Activated CD4-positive, alpha-beta T cell treated with anti-CD3 and anti-CD28 coated beads for 36 hours (primary cell): Measurements from ENCODE around the gene FRMPD2. TPM values are rescaled to one million over a fixed set of nuclear protein-coding genes. Genes with fewer than 3 reads are reported as not detected.
"Not testable (repeated sequence)": the region's sequence is repeated elsewhere in the genome, so short reads cannot be mapped to it uniquely, and the experiment has no call there.

Source experiments
- ATAC-seq: fragments of 200-7000 bp; cut with Tn5 transposase; one replicate; pipeline ENCODE4 v1.10.0; 2021; ENCODE audit warnings: mild to moderate bottlenecking, moderate library complexity
- CTCF ChIA-PET: fragments of 350-600 bp; sonication (Branson Sonifier 250); formaldehyde crosslinking; loops from one replicate; lab custom pipeline; 2021; ENCODE audit warnings: antibody characterized with exemption; lab: Charles Lee
- POLR2A ChIA-PET: fragments of 350-600 bp; sonication (Branson Sonifier 250); formaldehyde crosslinking; loops from one replicate; lab custom pipeline; 2021; ENCODE audit warnings: antibody characterized with exemption, inconsistent platforms; lab: Charles Lee
- DNase-seq: peaks from one replicate; pipeline ENCODE4 v3.0.0-alpha.2; 2020
- H3K27ac Mint-ChIP-seq: one replicate; pipeline ENCODE4 v1.8.0; 2021; ENCODE audit warnings: mixed read lengths
- H3K27me3 Mint-ChIP-seq: one replicate; pipeline ENCODE4 v1.8.0; 2021; ENCODE audit warnings: mixed read lengths
- H3K36me3 Mint-ChIP-seq: one replicate; pipeline ENCODE4 v1.8.0; 2021; ENCODE audit warnings: low read depth, mixed read lengths
- H3K4me1 Mint-ChIP-seq: one replicate; pipeline ENCODE4 v1.8.0; 2021; ENCODE audit warnings: mixed read lengths
- H3K4me3 Mint-ChIP-seq: one replicate; pipeline ENCODE4 v1.8.0; 2021; ENCODE audit warnings: mild to moderate bottlenecking, moderate library complexity, mixed read lengths
- H3K9me3 Mint-ChIP-seq: one replicate; pipeline ENCODE4 v1.8.0; 2021; ENCODE audit warnings: low read depth, mixed read lengths
- intact Hi-C, 2 experiments: fragments of 100-400 bp; cut with DNase I in 1 of 2; cut with micrococcal nuclease in 1 of 2; formaldehyde crosslinking; loops; one replicate each; pipeline versions ENCODE4 v1.14.2 to v1.15.1; 2022 to 2024; cut with DNase I, micrococcal nuclease
- total RNA-seq, 2 experiments: library from RNA; stranded (reverse); gene quantifications; one replicate each; pipeline ENCODE4 v1.2.3, GENCODE V29; 2021

Gene FRMPD2
- total RNA-seq, 2 experiments from 2014 or later, result not detected

DNA sequence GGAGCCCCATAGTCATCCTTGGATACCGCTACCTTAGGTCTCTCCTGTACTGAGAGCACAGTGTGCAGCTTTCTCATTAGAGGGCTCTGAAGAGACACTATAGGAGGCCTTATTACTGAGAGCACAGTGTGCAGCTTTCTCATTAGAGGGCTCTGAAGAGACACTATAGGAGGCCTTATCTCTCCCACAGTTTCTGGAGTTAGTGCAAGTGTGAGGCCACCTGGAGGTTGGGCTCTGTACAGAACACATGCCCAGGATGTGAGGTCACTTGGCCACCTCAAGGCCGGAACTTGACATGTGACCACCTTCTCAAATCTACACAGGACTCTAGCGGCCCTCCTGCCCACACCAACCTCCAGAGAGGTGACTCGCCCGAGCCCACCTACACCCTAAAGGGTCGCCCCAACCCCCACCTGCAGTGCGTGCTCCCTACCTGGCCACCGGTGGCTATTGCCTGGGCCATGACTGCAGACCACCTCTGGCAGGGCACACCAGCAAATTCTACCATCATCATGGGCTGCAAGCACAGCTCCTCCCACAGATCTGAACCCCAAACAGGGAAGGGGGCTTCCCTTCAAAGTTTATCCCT lies 24.6 kb downstream of the FRMPD2 start:
- ChIA-PET POLR2A (interaction anchor here (0.7 kb wide), 1 partner anchor 339 kb away, joined by 3 read pairs; no protein-coding TSS in a partner anchor), CTCF (no interaction called here)
- H3K4me1 Mint-ChIP-seq, result no peaks in the 10 kb centered on the region

DNA sequence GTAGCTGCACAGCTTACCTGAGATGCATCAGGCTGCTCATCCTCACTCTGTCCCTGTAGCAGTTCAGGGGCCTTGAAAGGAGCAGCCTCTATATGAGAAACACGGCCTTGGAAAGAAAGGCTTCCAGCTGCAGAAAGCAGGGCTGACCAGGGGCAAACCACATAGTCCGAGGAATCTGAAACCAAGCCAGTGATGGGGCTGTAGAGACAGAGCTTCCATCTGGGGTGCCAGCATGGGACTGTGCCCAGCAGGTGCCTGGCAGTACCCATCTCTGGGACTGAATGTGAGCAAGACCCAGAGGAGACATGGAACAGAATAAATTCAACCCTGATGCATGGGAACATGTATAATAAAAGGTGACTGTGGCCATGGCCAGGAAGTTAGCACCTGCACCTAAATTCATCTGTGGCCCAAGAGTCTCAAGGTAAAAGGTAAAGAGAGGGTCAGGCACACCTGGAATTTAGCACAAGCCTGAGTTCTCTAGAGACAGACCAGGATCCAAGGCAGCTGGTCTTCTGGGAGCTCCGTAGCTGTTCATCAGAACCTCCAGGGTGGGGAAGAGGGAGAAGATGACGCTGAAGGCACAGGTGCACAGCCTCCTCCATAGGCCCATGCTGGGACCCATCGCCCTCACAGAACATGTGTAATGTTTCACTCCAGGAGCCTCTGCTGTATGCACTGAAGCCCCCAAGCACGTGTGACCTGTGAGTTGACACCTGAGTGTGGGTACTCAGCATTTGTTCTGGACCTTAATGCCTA lies 25.3 kb downstream of the FRMPD2 start:
- Mint-ChIP-seq H3K27ac (no peak overlapping the region), H3K4me1 (no peaks in the 10 kb centered on the region), H3K27me3 (no peaks in the 10 kb centered on the region), H3K36me3 (no peaks in the 10 kb centered on the region), H3K4me3 (no peak overlapping the region), H3K9me3 (no peaks in the 10 kb centered on the region)
- DNase-seq (no peak), ATAC-seq (no peak)
- CTCF ChIA-PET, result interaction anchor here (0.6 to 1.1 kb wide), 2 partner anchors 10 to 822 kb away, joined by 3 read pairs; no protein-coding TSS in a partner anchor
- intact Hi-C loops, result no loop called here
- POLR2A ChIA-PET, result interaction anchor here (0.7 kb wide), 1 partner anchor 340 kb away, joined by 3 read pairs; no protein-coding TSS in a partner anchor

More for the DNA sequence above, 24.6 kb downstream of the FRMPD2 start:
- no peak overlapping the region for H3K4me3 Mint-ChIP-seq
- intact Hi-C loops, result no loop called here
- ATAC-seq (no peak), DNase-seq (no peak)
- H3K9me3 Mint-ChIP-seq, result no peaks in the 10 kb centered on the region
- H3K27ac Mint-ChIP-seq, result no peak overlapping the region
- H3K27me3 Mint-ChIP-seq, result no peaks in the 10 kb centered on the region
- H3K36me3 Mint-ChIP-seq, result no peaks in the 10 kb centered on the region

DNA sequence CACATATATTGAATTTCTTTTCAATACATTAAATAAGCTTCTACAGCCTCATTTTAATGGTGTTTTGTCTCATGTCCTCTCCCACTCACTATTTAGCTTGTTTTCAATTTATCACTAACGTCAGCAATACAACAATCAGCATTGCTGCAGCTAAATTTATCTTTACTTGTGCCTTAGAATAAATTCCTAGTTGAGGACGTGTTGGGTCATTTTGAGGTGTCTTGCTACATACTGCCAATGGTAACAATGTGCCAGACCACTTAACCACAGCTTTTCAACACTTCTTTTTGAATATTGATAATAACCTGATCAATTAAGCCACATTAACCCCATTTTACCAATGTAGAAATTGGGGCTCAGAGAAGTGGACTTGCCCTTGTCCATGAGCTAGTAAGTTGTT lies 26.0 kb downstream of the FRMPD2 start:
- no peaks in the 10 kb centered on the region for H3K36me3 Mint-ChIP-seq
- DNase-seq, result no peak
- no peaks in the 10 kb centered on the region for H3K9me3 Mint-ChIP-seq

DNA sequence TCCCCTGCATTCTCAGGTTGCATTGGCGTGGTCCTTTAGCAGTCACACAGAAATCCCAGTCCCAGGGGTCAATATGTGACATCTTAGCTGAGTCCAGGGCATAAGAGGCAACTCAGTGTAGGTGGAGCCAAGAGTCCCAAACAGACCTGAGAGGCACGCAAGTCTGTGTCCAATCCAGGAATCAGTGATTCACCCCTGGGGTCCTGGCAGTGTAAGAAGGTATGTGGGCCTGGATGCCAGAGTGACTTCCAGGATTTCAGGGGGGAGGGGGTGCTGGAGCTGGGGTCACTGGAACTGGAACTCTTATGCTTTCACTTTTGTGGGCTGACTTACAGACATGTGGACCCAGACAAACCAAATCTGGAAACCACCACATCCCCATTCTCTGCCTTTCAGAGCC lies 26.8 kb downstream of the FRMPD2 start:
- Mint-ChIP-seq H3K4me1 (no peaks in the 10 kb centered on the region), H3K27ac (no peak overlapping the region), H3K27me3 (no peaks in the 10 kb centered on the region), H3K9me3 (no peaks in the 10 kb centered on the region), H3K36me3 (no peaks in the 10 kb centered on the region), H3K4me3 (no peak overlapping the region)
- CTCF ChIA-PET, result no interaction called here
- DNase-seq (no peak), ATAC-seq (no peak)
- intact Hi-C loops, result no loop called here
- POLR2A ChIA-PET, result no interaction called here

More for the DNA sequence above, 26.0 kb downstream of the FRMPD2 start:
- H3K4me3 Mint-ChIP-seq, result no peak overlapping the region
- no peak for ATAC-seq
- H3K4me1 Mint-ChIP-seq, result no peaks in the 10 kb centered on the region
- no peak overlapping the region for H3K27ac Mint-ChIP-seq
- intact Hi-C loops, result no loop called here
- CTCF ChIA-PET, result interaction anchor here (0.7 to 1.1 kb wide), 2 partner anchors 9 to 396 kb away, joined by 3 read pairs; no protein-coding TSS in a partner anchor
- POLR2A ChIA-PET, result no interaction called here
- no peaks in the 10 kb centered on the region for H3K27me3 Mint-ChIP-seq

DNA sequence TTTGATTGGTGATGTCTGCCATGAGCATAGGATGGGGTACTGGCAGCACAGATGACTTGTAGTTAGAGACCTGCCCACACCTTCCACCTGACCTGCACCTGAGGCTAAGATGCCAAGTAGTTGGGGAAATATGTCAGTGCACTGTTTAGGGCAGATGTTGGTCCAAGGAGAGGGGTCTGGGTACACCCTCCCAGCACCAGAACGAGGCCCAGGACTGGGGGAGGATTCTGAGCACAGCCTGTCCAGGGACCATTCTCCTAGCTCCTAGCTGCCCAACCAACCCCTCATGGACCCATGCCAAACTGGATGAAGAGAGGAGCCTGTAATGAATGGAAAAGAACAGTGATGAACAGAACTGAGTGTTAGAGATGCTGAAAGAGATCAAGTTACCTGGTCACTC lies 28.0 kb downstream of the FRMPD2 start:
- Mint-ChIP-seq H3K27me3 (no peaks in the 10 kb centered on the region), H3K36me3 (no peaks in the 10 kb centered on the region), H3K4me1 (no peaks in the 10 kb centered on the region), H3K4me3 (no peak overlapping the region), H3K9me3 (no peaks in the 10 kb centered on the region), H3K27ac (no peak overlapping the region)
- ATAC-seq, result no peak
- DNase-seq, result no peak
- CTCF ChIA-PET, result interaction anchor here (1.2 kb wide), 1 partner anchor 10 kb away, joined by 3 read pairs; no protein-coding TSS in a partner anchor
- POLR2A ChIA-PET, result no interaction called here
- intact Hi-C loops, result no loop called here

DNA sequence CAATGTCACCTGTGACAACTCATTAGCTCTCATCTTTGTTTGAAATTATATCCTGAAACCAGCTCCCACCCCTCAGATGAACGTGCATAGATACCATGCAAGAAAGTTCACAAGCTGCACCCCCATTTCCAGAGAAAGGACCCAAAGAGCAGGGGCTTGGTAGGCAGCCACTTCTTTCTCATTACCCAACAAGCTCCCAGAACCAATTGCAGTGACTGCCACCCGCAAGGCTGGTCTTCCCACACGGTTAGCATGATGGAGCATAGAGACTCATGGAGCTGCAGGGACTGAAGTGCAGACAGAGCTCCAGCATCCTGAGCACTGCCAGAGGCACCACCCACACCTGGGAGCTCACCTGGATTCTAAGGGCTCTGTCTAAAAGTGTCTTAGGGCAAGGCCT lies 28.5 kb downstream of the FRMPD2 start:
- ChIA-PET POLR2A (no interaction called here), CTCF (interaction anchor here (1.2 kb wide), 1 partner anchor 10 kb away, joined by 3 read pairs; no protein-coding TSS in a partner anchor)
- Mint-ChIP-seq H3K4me1 (no peaks in the 10 kb centered on the region), H3K9me3 (no peaks in the 10 kb centered on the region), H3K27ac (no peak overlapping the region), H3K36me3 (no peaks in the 10 kb centered on the region), H3K4me3 (no peak overlapping the region), H3K27me3 (no peaks in the 10 kb centered on the region)
- intact Hi-C loops, result no loop called here
- no peak for ATAC-seq
- DNase-seq, result no peak

DNA sequence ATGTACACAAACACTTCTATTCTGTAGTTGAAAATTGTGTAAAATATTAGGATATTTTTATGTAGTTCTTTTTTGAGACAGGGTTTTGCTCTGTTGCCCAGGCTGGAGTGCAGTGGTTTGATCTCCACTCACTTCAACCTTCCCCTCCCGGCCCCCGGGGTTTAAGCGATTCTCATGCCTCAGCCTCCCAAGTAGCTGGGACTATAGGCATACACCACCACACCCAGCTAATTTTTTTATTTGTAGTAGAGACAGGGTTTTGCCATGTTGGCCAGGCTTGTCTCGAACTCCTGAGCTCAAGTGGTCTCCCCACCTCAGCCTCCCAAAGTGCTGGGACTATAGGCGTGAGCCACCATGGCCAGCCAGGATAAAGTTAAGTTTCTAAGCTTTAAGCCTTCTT lies 30.6 kb downstream of the FRMPD2 start:
- H3K9me3 Mint-ChIP-seq, H3K27me3 Mint-ChIP-seq, CTCF ChIA-PET, H3K4me1 Mint-ChIP-seq, DNase-seq, H3K36me3 Mint-ChIP-seq, H3K4me3 Mint-ChIP-seq, intact Hi-C loops, POLR2A ChIA-PET, ATAC-seq, H3K27ac Mint-ChIP-seq: not testable (repeated sequence)

DNA sequence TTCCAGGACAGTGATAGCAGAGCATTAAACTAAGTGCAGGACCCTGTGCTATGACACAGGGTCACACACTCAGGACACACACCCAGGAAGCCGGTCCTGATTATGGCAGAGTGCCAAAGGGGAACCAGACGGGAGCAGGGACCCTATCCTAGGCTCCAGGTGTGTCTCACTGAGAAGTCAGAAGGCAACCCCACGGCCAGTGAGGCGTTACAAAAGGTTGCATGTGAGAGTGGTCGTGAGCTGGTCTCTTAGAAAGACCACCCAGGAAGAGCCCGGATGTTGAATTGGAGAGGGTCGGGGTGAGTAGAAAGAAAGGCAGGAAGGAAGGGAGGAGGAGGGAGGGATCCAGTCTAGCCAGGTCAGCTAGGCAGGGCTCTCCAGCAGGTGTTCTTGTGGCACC lies 31.0 kb downstream of the FRMPD2 start:
- no peaks in the 10 kb centered on the region for H3K4me1 Mint-ChIP-seq
- no peaks in the 10 kb centered on the region for H3K36me3 Mint-ChIP-seq
- H3K27ac Mint-ChIP-seq, result no peak overlapping the region
- no peaks in the 10 kb centered on the region for H3K9me3 Mint-ChIP-seq
- ATAC-seq (no peak), DNase-seq (no peak)
- ChIA-PET POLR2A (no interaction called here), CTCF (no interaction called here)
- H3K4me3 Mint-ChIP-seq, result no peak overlapping the region
- intact Hi-C loops, result no loop called here
- H3K27me3 Mint-ChIP-seq, result no peaks in the 10 kb centered on the region

DNA sequence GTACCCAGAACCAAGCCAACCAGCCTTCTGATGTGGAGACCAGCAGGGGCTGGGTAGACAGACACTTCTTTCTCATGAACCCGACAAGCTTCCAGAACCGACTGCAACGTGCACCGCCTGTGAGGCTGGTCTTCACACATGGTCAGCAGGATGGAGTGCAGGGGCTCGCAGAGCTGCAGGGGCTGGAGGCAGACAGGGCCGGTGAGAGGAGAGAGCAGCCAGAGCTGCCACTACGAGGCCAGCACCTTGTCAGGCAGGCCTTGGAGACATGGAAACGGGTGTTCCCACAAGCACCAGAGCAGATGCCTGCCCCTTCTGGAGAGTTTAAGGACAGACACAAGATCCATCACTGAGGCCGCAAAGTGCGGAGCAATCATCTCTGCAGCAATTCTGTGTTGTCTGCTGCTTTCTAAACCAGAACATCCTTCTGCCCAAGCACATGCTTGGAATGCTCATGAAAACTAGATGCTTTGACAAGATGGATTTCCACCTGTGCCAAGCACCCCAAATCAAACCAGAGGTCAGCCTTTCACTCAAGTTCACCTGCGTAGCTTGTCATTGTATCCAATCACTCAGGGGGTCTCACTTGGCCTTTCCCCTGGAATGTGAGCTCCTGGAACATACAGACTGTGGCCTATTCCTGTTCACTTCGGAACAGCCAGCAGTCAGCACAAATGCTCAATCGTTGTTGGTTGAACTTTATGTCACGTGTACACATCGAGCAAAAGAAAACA lies 32.2 kb downstream of the FRMPD2 start:
- CTCF ChIA-PET, result interaction anchor here (1.3 kb wide), 1 partner anchor 10 kb away, joined by 3 read pairs; no protein-coding TSS in a partner anchor
- no peaks in the 10 kb centered on the region for H3K4me1 Mint-ChIP-seq
- ATAC-seq, result no peak

DNA sequence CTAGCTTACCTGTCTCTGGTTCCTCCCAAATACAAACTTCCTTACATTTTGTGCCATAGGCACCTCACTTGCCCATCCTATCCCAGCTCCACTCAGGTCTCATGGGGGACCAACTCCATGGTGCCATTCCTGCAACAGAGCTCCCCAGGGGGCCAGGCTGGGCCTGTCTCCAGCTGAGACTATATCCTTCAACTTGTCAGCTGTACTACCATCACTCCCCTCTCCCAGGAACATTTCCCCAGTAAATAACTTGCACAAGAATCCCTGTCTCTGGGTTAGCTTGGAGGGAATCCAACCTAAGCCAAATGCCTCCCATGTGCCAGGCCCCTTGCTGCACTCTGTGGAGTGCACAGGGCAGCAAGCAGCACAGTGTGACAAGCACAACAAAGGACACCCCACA lies 33.2 kb downstream of the FRMPD2 start:
- H3K9me3 Mint-ChIP-seq, result no peaks in the 10 kb centered on the region
- ChIA-PET POLR2A (no interaction called here), CTCF (no interaction called here)
- no peaks in the 10 kb centered on the region for H3K4me1 Mint-ChIP-seq
- no peak overlapping the region for H3K4me3 Mint-ChIP-seq
- no peak for DNase-seq
- H3K27me3 Mint-ChIP-seq, result no peaks in the 10 kb centered on the region
- no peak overlapping the region for H3K27ac Mint-ChIP-seq
- no peak for ATAC-seq
- H3K36me3 Mint-ChIP-seq, result no peaks in the 10 kb centered on the region
- intact Hi-C loops, result no loop called here

More for the DNA sequence above, 32.2 kb downstream of the FRMPD2 start:
- H3K36me3 Mint-ChIP-seq, result no peaks in the 10 kb centered on the region
- no peak overlapping the region for H3K27ac Mint-ChIP-seq
- DNase-seq, result no peak
- POLR2A ChIA-PET, result no interaction called here
- no peaks in the 10 kb centered on the region for H3K9me3 Mint-ChIP-seq
- H3K4me3 Mint-ChIP-seq, result no peak overlapping the region
- H3K27me3 Mint-ChIP-seq, result no peaks in the 10 kb centered on the region
- intact Hi-C loops, result no loop called here

DNA sequence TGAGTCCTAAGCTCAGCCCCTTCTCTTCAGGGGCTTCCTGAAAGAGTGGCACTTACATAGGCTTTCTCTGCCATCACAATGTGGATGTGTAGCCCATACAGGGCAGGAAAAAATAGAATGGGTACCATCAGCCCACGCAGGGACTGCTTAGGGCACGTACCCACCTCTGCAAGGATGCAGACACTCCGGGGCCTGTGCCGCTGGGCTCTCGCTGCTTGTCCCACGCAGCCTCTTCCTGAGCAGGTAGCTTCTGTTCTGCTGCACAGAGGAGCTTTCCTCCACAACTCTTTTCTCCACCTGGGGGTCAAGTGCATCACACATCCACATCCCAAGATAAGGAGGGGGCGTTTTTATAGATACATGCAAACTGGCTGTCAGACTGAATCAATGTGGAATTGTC lies 34.3 kb downstream of the FRMPD2 start:
- intact Hi-C loops, result no loop called here
- ATAC-seq, result no peak
- Mint-ChIP-seq H3K4me3 (no peak overlapping the region), H3K36me3 (no peaks in the 10 kb centered on the region), H3K27ac (no peak overlapping the region), H3K27me3 (no peaks in the 10 kb centered on the region), H3K9me3 (no peaks in the 10 kb centered on the region), H3K4me1 (no peaks in the 10 kb centered on the region)
- POLR2A ChIA-PET, result no interaction called here
- DNase-seq, result no peak
- CTCF ChIA-PET, result interaction anchor here (0.6 to 0.8 kb wide), 2 partner anchors 8 to 1064 kb away, joined by 3 read pairs; no protein-coding TSS in a partner anchor
